DOHH2 (cell line): ENCODE measurements around the gene SYT13.

Source experiments
- EZH2phosphoT487 ChIP-seq: fragments of 200-600 bp; sonication (generic); IDR thresholded peaks from 2 replicates; pipeline ENCODE4 v1.6.1; 2017; ENCODE audit warnings: borderline replicate concordance, mild to moderate bottlenecking, antibody characterized with exemption, low read length, moderate library complexity, mixed read lengths
- TF ChIP-seq, protein P1 (sequence below): fragments of 200-600 bp; sonication (generic); IDR thresholded peaks from one replicate; pipeline ENCODE4 v1.5.1; 2014; ENCODE audit warnings: antibody characterized with exemption, mild to moderate bottlenecking, low read depth, low read length; ENCODE audit not compliant: poor library complexity, severe bottlenecking

DNA sequence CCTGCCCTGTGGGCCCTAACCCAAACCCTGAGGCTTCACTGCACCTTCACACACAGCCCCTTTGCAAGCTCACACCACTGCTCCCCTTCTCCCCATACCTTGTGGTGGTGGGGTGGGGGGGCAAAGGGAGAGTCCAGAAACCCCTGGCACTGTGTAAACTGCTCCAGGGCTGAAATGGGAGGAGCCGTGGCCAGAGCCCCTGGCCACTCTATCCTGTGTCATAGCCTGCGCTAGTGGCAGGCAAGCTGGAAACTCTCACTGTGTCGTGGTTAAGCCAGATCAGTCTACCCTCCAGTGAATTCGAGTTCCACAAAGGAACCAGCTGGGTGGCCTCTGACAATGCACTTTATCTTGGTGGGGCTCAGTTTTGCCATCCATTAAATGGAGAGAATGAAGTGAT is 8.4 kb upstream of the SYT13 start:
- TF ChIP-seq, protein P1, sequence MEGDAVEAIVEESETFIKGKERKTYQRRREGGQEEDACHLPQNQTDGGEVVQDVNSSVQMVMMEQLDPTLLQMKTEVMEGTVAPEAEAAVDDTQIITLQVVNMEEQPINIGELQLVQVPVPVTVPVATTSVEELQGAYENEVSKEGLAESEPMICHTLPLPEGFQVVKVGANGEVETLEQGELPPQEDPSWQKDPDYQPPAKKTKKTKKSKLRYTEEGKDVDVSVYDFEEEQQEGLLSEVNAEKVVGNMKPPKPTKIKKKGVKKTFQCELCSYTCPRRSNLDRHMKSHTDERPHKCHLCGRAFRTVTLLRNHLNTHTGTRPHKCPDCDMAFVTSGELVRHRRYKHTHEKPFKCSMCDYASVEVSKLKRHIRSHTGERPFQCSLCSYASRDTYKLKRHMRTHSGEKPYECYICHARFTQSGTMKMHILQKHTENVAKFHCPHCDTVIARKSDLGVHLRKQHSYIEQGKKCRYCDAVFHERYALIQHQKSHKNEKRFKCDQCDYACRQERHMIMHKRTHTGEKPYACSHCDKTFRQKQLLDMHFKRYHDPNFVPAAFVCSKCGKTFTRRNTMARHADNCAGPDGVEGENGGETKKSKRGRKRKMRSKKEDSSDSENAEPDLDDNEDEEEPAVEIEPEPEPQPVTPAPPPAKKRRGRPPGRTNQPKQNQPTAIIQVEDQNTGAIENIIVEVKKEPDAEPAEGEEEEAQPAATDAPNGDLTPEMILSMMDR = no peak
- TF ChIP-seq EZH2phosphoT487 = no peak
